ENCODE measurements around the gene NFKBIL1.

DNA sequence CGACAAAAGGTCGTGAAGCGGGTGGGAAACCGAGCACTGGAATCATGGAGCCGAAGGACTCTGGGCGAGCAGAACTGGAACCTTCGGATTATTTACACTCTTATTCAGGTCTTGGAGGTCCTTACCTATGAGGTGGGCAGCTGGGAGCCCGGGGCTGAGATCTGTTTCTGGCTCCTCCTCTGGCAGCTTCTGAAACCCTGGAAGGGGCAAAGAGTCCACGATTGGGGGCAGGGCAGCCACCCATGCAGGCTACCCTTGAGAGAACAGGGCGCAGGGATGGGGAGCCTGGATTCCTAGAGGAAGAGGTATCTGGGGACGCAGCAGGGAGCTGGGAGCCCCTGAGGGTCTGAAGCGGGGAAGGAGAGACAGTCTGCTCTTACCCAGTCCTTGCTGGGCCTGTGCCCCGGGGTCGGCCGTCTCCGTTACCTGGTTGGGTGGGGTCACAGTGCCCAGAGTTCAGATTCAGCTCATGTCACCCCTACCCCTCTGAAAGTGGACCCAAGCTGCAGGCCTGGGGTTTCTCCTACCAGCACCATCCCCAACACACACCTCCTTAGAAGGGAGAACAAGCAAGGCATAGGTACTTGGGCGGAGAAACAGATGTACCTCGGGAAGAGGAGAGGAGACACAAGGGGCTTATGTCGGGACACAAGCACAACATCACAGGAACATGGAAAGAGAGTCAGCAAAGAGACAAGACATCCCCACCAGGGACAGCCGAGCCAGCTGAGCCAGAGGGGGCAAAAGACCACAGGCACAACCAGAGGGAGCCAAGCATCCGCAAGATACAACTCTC is 34.2 kb downstream of the NFKBIL1 start:
- no peak for TF ChIP-seq ZNF274 (IDR thresholded peaks at IDR 0.05; ENCODE audit: low read depth, low read length)
- TF ChIP-seq YY1 (IDR thresholded peaks at IDR 0.05; ENCODE audit: insufficient read depth, insufficient read length) = no peak
- TF ChIP-seq SUZ12 (IDR thresholded peaks at IDR 0.05; ENCODE audit: extremely low read depth, insufficient read depth, insufficient read length) = no peak
